ENCODE data around the gene TPD52L3.
A peak's percentile ranks its signal among the peaks of the same experiment; 100 is the strongest.

The TPD52L3 gene

GRCh38 chr9:6328103-6328502 is at the start of gene TPD52L3:
Gene TPD52L3, plus strand, starts transcription at chr9:6328375. Its CDS starts 221 bp downstream, at chr9:6328596.
- DNase-seq (ENCODE audit: low spot score): no peak
- no peak for FAIRE-seq

GRCh38 chr9:6301858-6302257 is 26.3 kb upstream of the TPD52L3 start:
- FAIRE-seq: no peak

GRCh38 chr9:6302417-6302816 is 25.8 kb upstream of the TPD52L3 start:
- no peak for FAIRE-seq
- DNase-seq (ENCODE audit: low spot score): no peak

More at GRCh38 chr9:6301858-6302257, 26.3 kb upstream of the TPD52L3 start:
- no peak for DNase-seq (ENCODE audit: low spot score)

GRCh38 chr9:6304232-6304631 is 23.9 kb upstream of the TPD52L3 start:
- FAIRE-seq: no peak
- no peak for DNase-seq (ENCODE audit: low spot score)

- FAIRE-seq: peak; percentile 56
- peak; percentile 39 for DNase-seq (ENCODE audit: low spot score)
These were observed 22.1 kb upstream of the TPD52L3 start for GRCh38 chr9:6305954-6306563.

GRCh38 chr9:6307551-6308096 is 20.6 kb upstream of the TPD52L3 start:
- FAIRE-seq: no peak
- no peak for DNase-seq (ENCODE audit: low spot score)

- DNase-seq (ENCODE audit: low spot score) (no peak), FAIRE-seq (no peak)
These were observed 2.9 kb downstream of the TPD52L3 start for GRCh38 chr9:6330958-6331634.

- no peak for DNase-seq (ENCODE audit: low spot score)
- no peak for FAIRE-seq
These were observed 6.1 kb downstream of the TPD52L3 start for GRCh38 chr9:6334305-6334704.

- FAIRE-seq: no peak
- DNase-seq (ENCODE audit: low spot score): no peak
These were observed 20.6 kb downstream of the TPD52L3 start for GRCh38 chr9:6348766-6349165.

- DNase-seq (ENCODE audit: low spot score) (no peak), FAIRE-seq (no peak)
These were observed 23.6 kb downstream of the TPD52L3 start for GRCh38 chr9:6351737-6352136.

- peak; percentile 18 for FAIRE-seq
- peak; percentile 60 for DNase-seq (ENCODE audit: low spot score)
These were observed 26.0 kb downstream of the TPD52L3 start for GRCh38 chr9:6354072-6354686.

GRCh38 chr9:6355728-6356127 is 27.6 kb downstream of the TPD52L3 start:
- FAIRE-seq (peak; percentile 72), DNase-seq (ENCODE audit: low spot score) (peak; percentile 38)

GRCh38 chr9:6356441-6356840 is 28.3 kb downstream of the TPD52L3 start:
- FAIRE-seq (no peak), DNase-seq (ENCODE audit: low spot score) (no peak)

GRCh38 chr9:6356904-6357303 is 28.7 kb downstream of the TPD52L3 start:
- FAIRE-seq: no peak
- no peak for DNase-seq (ENCODE audit: low spot score)

GRCh38 chr9:6367128-6367890 is 39.1 kb downstream of the TPD52L3 start:
- FAIRE-seq (no peak), DNase-seq (ENCODE audit: low spot score) (no peak)

GRCh38 chr9:6368831-6369230 is 40.7 kb downstream of the TPD52L3 start:
- DNase-seq (ENCODE audit: low spot score) (no peak), FAIRE-seq (no peak)
